IMR-90 (cell line): ENCODE data around the gene GATAD2A. TPM values are rescaled to one million over a fixed set of nuclear protein-coding genes. Genes with fewer than 3 reads are reported as not detected.

Source experiments
- ATAC-seq: fragments of 200-7000 bp; cut with Tn5 transposase; 2 replicates; pipeline ENCODE4 v1.9.1; 2020; ENCODE audit warnings: low read depth, mild to moderate bottlenecking, moderate library complexity
- BruUV-seq: library from RNA; stranded (reverse); fragments of 400-500 nt; replicated peaks from 2 replicates; lab custom pipeline; 2021; lab: Mats Ljungman, UMichigan
- CTCF ChIA-PET: fragments of 300-600 bp; formaldehyde crosslinking; extraction: SDS; loops from one replicate; lab custom pipeline; 2021; ENCODE audit warnings: antibody characterized with exemption; lab: Yijun Ruan, JAX
- POLR2A ChIA-PET: fragments of 300-600 bp; sonication (Branson Sonifier 250); formaldehyde crosslinking; loops from one replicate; lab custom pipeline; 2022; ENCODE audit warnings: antibody characterized with exemption; ENCODE audit not compliant: unreplicated experiment; lab: Charles Lee
- DNase-seq: peaks from one replicate; pipeline ENCODE4 v3.0.0; 2013
- H2AFZ ChIP-seq: replicated peaks from 2 replicates; pipeline ENCODE3; 2013; ENCODE audit warnings: low read length, mild to moderate bottlenecking; ENCODE audit not compliant: poor library complexity
- H2AK5ac ChIP-seq: 2 replicates; pipeline ENCODE4 v1.6.1; 2013; ENCODE audit warnings: low read depth, low read length, inconsistent platforms
- H2AK9ac ChIP-seq: replicated peaks from 2 replicates; pipeline ENCODE3; 2013; ENCODE audit warnings: mild to moderate bottlenecking, low read depth, low read length, moderate library complexity; ENCODE audit not compliant: poor library complexity
- H2BK120ac ChIP-seq: 2 replicates; pipeline ENCODE4 v1.6.1; 2013; ENCODE audit warnings: low read depth, low read length, inconsistent platforms
- H2BK15ac ChIP-seq: 3 replicates; pipeline ENCODE4 v1.6.1; 2013; ENCODE audit warnings: low read depth, low read length, inconsistent platforms
- H2BK20ac ChIP-seq: 2 replicates; pipeline ENCODE4 v1.6.1; 2013; ENCODE audit warnings: low read depth, mild to moderate bottlenecking, inconsistent platforms, low read length, moderate library complexity
- H2BK5ac ChIP-seq: 2 replicates; pipeline ENCODE4 v1.6.1; 2013; ENCODE audit warnings: mild to moderate bottlenecking, low read depth, low read length, inconsistent platforms; ENCODE audit not compliant: poor library complexity, severe bottlenecking
- H3K14ac ChIP-seq: replicated peaks from 2 replicates; pipeline ENCODE4 v1.6.1; 2013; ENCODE audit warnings: low read depth, low read length, inconsistent platforms
- H3K18ac ChIP-seq: 2 replicates; pipeline ENCODE4 v1.6.1; 2013; ENCODE audit warnings: low read depth, low read length, control low read depth
- H3K23ac ChIP-seq: 2 replicates; pipeline ENCODE4 v1.6.1; 2013; ENCODE audit warnings: low read depth, low read length, inconsistent platforms
- H3K27ac ChIP-seq: 2 replicates; pipeline ENCODE4 v1.5.1; 2013; ENCODE audit warnings: mild to moderate bottlenecking, control low read depth, low read length; ENCODE audit not compliant: insufficient read depth
- H3K27me3 ChIP-seq: 2 replicates; pipeline ENCODE4 v1.6.1; 2013; ENCODE audit warnings: low read length; ENCODE audit not compliant: control insufficient read depth, insufficient read depth
- H3K36me3 ChIP-seq: 2 replicates; pipeline ENCODE4 v1.6.1; 2013; ENCODE audit warnings: low read length, mixed read lengths; ENCODE audit not compliant: control insufficient read depth, insufficient read depth
- H3K4ac ChIP-seq: 2 replicates; pipeline ENCODE4 v1.6.1; 2013; ENCODE audit warnings: low read depth, low read length, inconsistent platforms
- H3K4me1 ChIP-seq: 2 replicates; pipeline ENCODE4 v1.6.1; 2013; ENCODE audit warnings: low read length, mixed read lengths; ENCODE audit not compliant: control insufficient read depth, insufficient read depth
- H3K4me2 ChIP-seq: 2 replicates; pipeline ENCODE4 v1.6.1; 2013; ENCODE audit warnings: low read depth, mild to moderate bottlenecking, control low read depth, low read length, moderate library complexity
- H3K4me3 ChIP-seq: 2 replicates; pipeline ENCODE4 v1.5.1; 2013; ENCODE audit warnings: low read depth, mild to moderate bottlenecking, control low read depth, low read length, moderate library complexity; ENCODE audit not compliant: insufficient read depth
- H3K56ac ChIP-seq: 2 replicates; pipeline ENCODE4 v1.6.1; 2013; ENCODE audit warnings: low read length, inconsistent platforms; ENCODE audit not compliant: insufficient read depth; ENCODE audit errors: extremely low read depth
- H3K79me1 ChIP-seq, 2 experiments: 2 replicates each; pipeline ENCODE4 v1.6.1; 2013; ENCODE audit warnings: low read length in 2 of 2, inconsistent platforms in 1 of 2, low read depth in 1 of 2
- H3K9ac ChIP-seq: 2 replicates; pipeline ENCODE4 v1.6.1; 2013; ENCODE audit warnings: low read depth, low read length, control low read depth
- H3K9me1 ChIP-seq: 2 replicates; pipeline ENCODE4 v1.6.1; 2013; ENCODE audit warnings: low read length, inconsistent platforms; ENCODE audit not compliant: insufficient read depth
- H3K9me3 ChIP-seq: 2 replicates; pipeline ENCODE4 v1.6.1; 2013; ENCODE audit warnings: low read length; ENCODE audit not compliant: control insufficient read depth, insufficient read depth
- H4K20me1 ChIP-seq: 2 replicates; pipeline ENCODE4 v1.6.1; 2013; ENCODE audit warnings: low read length, inconsistent platforms; ENCODE audit not compliant: insufficient read depth
- H4K5ac ChIP-seq: 2 replicates; pipeline ENCODE4 v1.6.1; 2013; ENCODE audit warnings: mild to moderate bottlenecking, low read depth, low read length, control low read depth
- H4K8ac ChIP-seq, 2 experiments: 2 replicates each; pipeline ENCODE4 v1.6.1; 2013; ENCODE audit warnings: low read depth in 2 of 2, low read length in 2 of 2, control low read depth in 1 of 2, inconsistent platforms in 1 of 2
- H4K91ac ChIP-seq: 2 replicates; pipeline ENCODE4 v1.6.1; 2013; ENCODE audit warnings: low read depth, low read length, inconsistent platforms; ENCODE audit not compliant: insufficient read depth
- CEBPB ChIP-seq: IDR thresholded peaks from 2 replicates; pipeline ENCODE4 v1.6.1; 2012; ENCODE audit warnings: low read depth, low read length, improper control_type of control experiment
- CHD1 ChIP-seq: IDR thresholded peaks from 2 replicates; pipeline ENCODE4 v1.6.1; 2012; ENCODE audit warnings: low read depth, low read length, improper control_type of control experiment
- CTCF ChIP-seq: conservative IDR thresholded peaks from 2 replicates; pipeline ENCODE4 v1.5.1; 2012; ENCODE audit warnings: mild to moderate bottlenecking, low read depth, low read length, improper control_type of control experiment
- MAZ ChIP-seq: IDR thresholded peaks from 2 replicates; pipeline ENCODE4 v1.6.1; 2012; ENCODE audit warnings: low read depth, mild to moderate bottlenecking, low read length, improper control_type of control experiment, moderate library complexity, borderline replicate concordance
- MXI1 ChIP-seq: IDR thresholded peaks from 2 replicates; pipeline ENCODE4 v1.6.1; 2012; ENCODE audit warnings: low read depth, mild to moderate bottlenecking, low read length, moderate library complexity, borderline replicate concordance
- NFE2L2 ChIP-seq: fragments of 150-350 bp; IDR thresholded peaks from 2 replicates; pipeline ENCODE4 v1.6.1; 2016; ENCODE audit warnings: low read depth, mild to moderate bottlenecking, low read length
- POLR2A ChIP-seq: IDR thresholded peaks from 2 replicates; pipeline ENCODE4 v1.6.1; 2012; ENCODE audit warnings: mild to moderate bottlenecking, low read depth, low read length
- SMC3 ChIP-seq: fragments of 150-350 bp; IDR thresholded peaks from 2 replicates; pipeline ENCODE4 v1.6.1; 2016; ENCODE audit warnings: low read depth, mild to moderate bottlenecking, antibody characterized with exemption, low read length, moderate library complexity
- WGBS, 2 experiments: methylation state at CpG; one replicate each; pipeline versions ENCODE4 v1.1.5 to v1.1.7; 2013; ENCODE audit warnings: missing lambda C conversion rate in 2 of 2; ENCODE audit not compliant: insufficient read length in 1 of 2; ENCODE audit errors: extremely low coverage in 2 of 2; 5-methylcytosine and 5-hydroxymethylcytosine counted together
- dilution Hi-C: fragments of 300-500 bp; cut with HindIII; formaldehyde crosslinking; loops from one replicate; pipeline ENCODE4 v1.14.3; 2018; ENCODE audit warnings: low sequenced_read_pairs; ENCODE audit not compliant: unreplicated experiment
- in situ Hi-C: fragments of 300-500 bp; cut with MboI; formaldehyde crosslinking; loops from 3 replicates; pipeline ENCODE4 v1.14.3; 2019; ENCODE audit warnings: low sequenced_read_pairs, inconsistent platforms, mixed read lengths
- intact Hi-C: fragments of 100-400 bp; cut with micrococcal nuclease; formaldehyde crosslinking; loops from 2 replicates; pipeline ENCODE4 v1.10.0; 2022
- polyA plus RNA-seq, 3 experiments: library from polyadenylated mRNA; depleted of rRNA; stranded (reverse); fragments of >200 nt; gene quantifications; 2 replicates each; pipeline ENCODE4 v1.2.3, GENCODE V29; 2012; ENCODE audit warnings: low replicate concordance in 1 of 3
- total RNA-seq: library from RNA; depleted of rRNA; stranded (reverse); fragments of >200 nt; gene quantifications from 2 replicates; pipeline ENCODE4 v1.2.3, GENCODE V29; 2012

The GATAD2A gene
- total and polyA plus RNA-seq, 2 of the 4 experiments (the other 2 are of a cell fraction) = 23.5 to 33.2 TPM

DNA sequence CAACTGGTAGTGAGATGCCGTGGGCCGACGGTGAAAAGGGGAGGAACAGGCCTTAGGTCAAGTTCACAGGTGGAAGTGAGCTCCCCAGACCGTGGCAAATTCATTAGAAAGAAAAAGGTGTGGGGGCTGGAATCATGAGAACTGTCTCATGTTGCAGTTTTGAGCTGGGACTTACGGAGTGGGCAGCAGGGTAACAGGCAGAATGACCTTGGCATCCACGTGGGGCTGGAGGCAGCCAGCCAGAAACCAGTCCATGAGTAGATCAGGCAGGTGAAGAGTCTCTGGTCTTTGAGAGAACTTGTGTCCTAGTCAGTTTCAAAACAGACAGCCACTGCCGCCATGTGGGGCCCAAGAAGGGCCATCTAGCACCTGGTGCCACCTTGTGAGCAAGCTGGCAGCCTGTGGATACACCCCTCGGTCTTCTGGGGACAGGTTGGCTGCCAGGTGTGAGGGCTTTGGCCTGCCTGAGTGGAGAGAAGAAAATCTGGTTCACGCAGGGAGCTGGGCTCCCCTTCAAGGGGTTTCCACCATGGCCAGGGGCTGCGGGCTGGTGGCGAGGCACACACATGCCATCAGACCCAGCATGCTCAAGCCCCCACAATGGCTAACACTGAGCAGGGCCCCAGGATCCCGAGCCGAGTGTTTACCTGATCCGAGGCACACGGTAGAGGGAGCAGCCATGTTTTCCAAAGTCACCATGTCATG lies 86.0 kb downstream of the GATAD2A start:
- Histone ChIP-seq H2BK20ac (no peak overlapping the region), H3K14ac (no peak overlapping the region), H4K91ac (no peak overlapping the region), H3K4me3 (no peak overlapping the region), H3K79me1 (peaks cover 20 to 74% of the 10 kb centered on the region in 2 experiments), H4K5ac (no peak overlapping the region), H3K36me3 (peaks cover 32% of the 10 kb centered on the region), H4K20me1 (peaks cover 6% of the 10 kb centered on the region), H3K9ac (no peak overlapping the region), H3K4ac (no peak overlapping the region), H2BK120ac (no peak overlapping the region), H3K27me3 (no peaks in the 10 kb centered on the region), H2AK9ac (peak overlapping the region; percentile 11), H3K23ac (no peak overlapping the region), H3K9me1 (peaks cover 15% of the 10 kb centered on the region), H3K56ac (no peak overlapping the region), H4K8ac (no peak overlapping the region), H2BK15ac (no peak overlapping the region), H3K18ac (no peak overlapping the region), H3K4me2 (no peak overlapping the region), H3K4me1 (peaks cover 20% of the 10 kb centered on the region), H2AK5ac (no peak overlapping the region), H3K9me3 (no peaks in the 10 kb centered on the region), H2BK5ac (no peak overlapping the region), H2AFZ (no peak overlapping the region), H3K27ac (no peak overlapping the region)
- TF ChIP-seq CTCF (no peak), MAZ (no peak), CHD1 (no peak), CEBPB (no peak), MXI1 (no peak), NFE2L2 (no peak), SMC3 (no peak), POLR2A (no peak)
- WGBS, 2 experiments = 86% methylated on average over 13 of the region's 15 CpGs; no CpG with 5 or more reads in 1 of the 2 experiments
- dilution Hi-C loops = no loop called here
- in situ Hi-C loops = loop anchor here (5.0 kb wide), 1 partner anchor 124 kb away; no protein-coding TSS in a partner anchor
- ChIA-PET CTCF (interaction anchor here (0.8 to 2.7 kb wide), 3 partner anchors 85 to 127 kb away, joined by 3 to 15 read pairs (median 4); partner anchors contain the start of gene GATAD2A), POLR2A (no interaction called here)
- ATAC-seq = no peak
- BruUV-seq = no TSS peak
- intact Hi-C loops = no loop called here
- DNase-seq = no peak
